LNCaP clone FGC (cell line): Measurements from ENCODE around the gene BRF1.
"Not testable (repeated sequence)": the region's sequence is repeated elsewhere in the genome, so short reads cannot be mapped to it uniquely, and the experiment has no call there.

Experiments
- DNase-seq: peaks from one replicate; pipeline ENCODE4 v3.0.0-alpha.2; 2011; ENCODE audit warnings: low read depth
- H3K4me3 ChIP-seq: 2 replicates; pipeline ENCODE4 v1.5.1; 2011; ENCODE audit warnings: mild to moderate bottlenecking, low read depth, low read length, control low read depth
- CTCF ChIP-seq: IDR thresholded peaks from 2 replicates; pipeline ENCODE4 v1.5.1; 2012; ENCODE audit warnings: mild to moderate bottlenecking; ENCODE audit not compliant: control insufficient read depth, insufficient read depth; ENCODE audit errors: extremely low read depth

BRF1 gene

GRCh38 chr14:105336477-105337287 lies 35.9 kb upstream of the BRF1 start:
- H3K4me3 ChIP-seq, result no peak overlapping the region
- DNase-seq, result no peak
- TF ChIP-seq CTCF, result no peak

- DNase-seq, result no peak
- no peak for TF ChIP-seq CTCF
These were observed 35.1 kb upstream of the BRF1 start for GRCh38 chr14:105335735-105336476.

GRCh38 chr14:105335231-105335542 lies 34.4 kb upstream of the BRF1 start:
- not testable (repeated sequence) for H3K4me3 ChIP-seq, DNase-seq

More at GRCh38 chr14:105335735-105336476, 35.1 kb upstream of the BRF1 start:
- no peak overlapping the region for H3K4me3 ChIP-seq

- DNase-seq, result no peak
- no peak for TF ChIP-seq CTCF
- H3K4me3 ChIP-seq, result no peak overlapping the region
These were observed 33.8 kb upstream of the BRF1 start for GRCh38 chr14:105334383-105335230.

GRCh38 chr14:105333613-105334364 lies 33.0 kb upstream of the BRF1 start:
- H3K4me3 ChIP-seq, result no peak overlapping the region
- no peak for TF ChIP-seq CTCF
- no peak for DNase-seq

GRCh38 chr14:105333020-105333490 lies 32.3 kb upstream of the BRF1 start:
- TF ChIP-seq CTCF, result no peak
- DNase-seq, result no peak

More at GRCh38 chr14:105333020-105333490, 32.3 kb upstream of the BRF1 start:
- no peak overlapping the region for H3K4me3 ChIP-seq
